ENCODE results near the gene ACOX3. TPM values are rescaled to one million over a fixed set of nuclear protein-coding genes. Genes with fewer than 3 reads are reported as not detected.
A peak's percentile ranks its signal among the peaks of the same experiment; 100 is the strongest.
"Not testable (repeated sequence)": the region's sequence is repeated elsewhere in the genome, so short reads cannot be mapped to it uniquely, and the experiment has no call there.

ACOX3 gene
- total and polyA plus RNA-seq, 8 donors, result 13.5 to 45.5 (median 32.8) TPM

DNA sequence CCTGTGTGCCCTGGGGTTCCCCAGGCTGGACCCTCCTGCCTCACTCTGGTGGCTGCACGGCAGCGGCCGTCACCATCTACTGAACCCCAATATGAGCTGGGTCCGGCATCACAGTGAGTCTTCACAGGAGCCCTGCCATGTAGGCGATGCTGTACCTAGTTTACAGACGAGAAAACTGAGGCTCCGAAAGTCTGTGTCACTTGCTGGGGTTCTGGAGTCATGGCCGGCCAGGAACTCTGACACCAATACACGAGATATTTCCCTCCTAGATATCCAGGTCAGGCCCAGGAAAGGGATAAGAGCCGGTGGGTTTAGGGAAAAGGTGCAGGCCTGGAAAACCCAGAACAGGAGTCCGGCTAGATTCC, 96.6 kb downstream of the ACOX3 start:
- Histone ChIP-seq H3K36me3 (no peaks in the 10 kb centered on the region), H3K4me3 (no peak overlapping the region), H3K4me1 (peaks cover 7 to 47% (median 18%) of the 10 kb centered on the region in 4 donors), H3K9me3 (no peaks in the 10 kb centered on the region), H3K27ac (peak overlapping the region in 3 of 5 donors; percentile 32 to 66 (median 41)), H3K27me3 (no peaks in the 10 kb centered on the region)
- DNase-seq, result peak in 1 of 2 donors; percentile 15
- 88 to 94% (median 90%) methylated on average over 7 to 11 of the region's 11 CpGs for WGBS, 5 donors
- intact Hi-C loops (cut with DNase I; ENCODE audit: low total_unique reads), result no loop called here
- TF ChIP-seq POLR2AphosphoS5 (IDR thresholded peaks at IDR 0.05) (no peak), POLR2A (IDR thresholded peaks at IDR 0.05) (no peak), EP300 (IDR thresholded peaks at IDR 0.05) (no peak)
- TF ChIP-seq, protein P1, sequence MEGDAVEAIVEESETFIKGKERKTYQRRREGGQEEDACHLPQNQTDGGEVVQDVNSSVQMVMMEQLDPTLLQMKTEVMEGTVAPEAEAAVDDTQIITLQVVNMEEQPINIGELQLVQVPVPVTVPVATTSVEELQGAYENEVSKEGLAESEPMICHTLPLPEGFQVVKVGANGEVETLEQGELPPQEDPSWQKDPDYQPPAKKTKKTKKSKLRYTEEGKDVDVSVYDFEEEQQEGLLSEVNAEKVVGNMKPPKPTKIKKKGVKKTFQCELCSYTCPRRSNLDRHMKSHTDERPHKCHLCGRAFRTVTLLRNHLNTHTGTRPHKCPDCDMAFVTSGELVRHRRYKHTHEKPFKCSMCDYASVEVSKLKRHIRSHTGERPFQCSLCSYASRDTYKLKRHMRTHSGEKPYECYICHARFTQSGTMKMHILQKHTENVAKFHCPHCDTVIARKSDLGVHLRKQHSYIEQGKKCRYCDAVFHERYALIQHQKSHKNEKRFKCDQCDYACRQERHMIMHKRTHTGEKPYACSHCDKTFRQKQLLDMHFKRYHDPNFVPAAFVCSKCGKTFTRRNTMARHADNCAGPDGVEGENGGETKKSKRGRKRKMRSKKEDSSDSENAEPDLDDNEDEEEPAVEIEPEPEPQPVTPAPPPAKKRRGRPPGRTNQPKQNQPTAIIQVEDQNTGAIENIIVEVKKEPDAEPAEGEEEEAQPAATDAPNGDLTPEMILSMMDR (IDR thresholded peaks at IDR 0.05), result no peak

DNA sequence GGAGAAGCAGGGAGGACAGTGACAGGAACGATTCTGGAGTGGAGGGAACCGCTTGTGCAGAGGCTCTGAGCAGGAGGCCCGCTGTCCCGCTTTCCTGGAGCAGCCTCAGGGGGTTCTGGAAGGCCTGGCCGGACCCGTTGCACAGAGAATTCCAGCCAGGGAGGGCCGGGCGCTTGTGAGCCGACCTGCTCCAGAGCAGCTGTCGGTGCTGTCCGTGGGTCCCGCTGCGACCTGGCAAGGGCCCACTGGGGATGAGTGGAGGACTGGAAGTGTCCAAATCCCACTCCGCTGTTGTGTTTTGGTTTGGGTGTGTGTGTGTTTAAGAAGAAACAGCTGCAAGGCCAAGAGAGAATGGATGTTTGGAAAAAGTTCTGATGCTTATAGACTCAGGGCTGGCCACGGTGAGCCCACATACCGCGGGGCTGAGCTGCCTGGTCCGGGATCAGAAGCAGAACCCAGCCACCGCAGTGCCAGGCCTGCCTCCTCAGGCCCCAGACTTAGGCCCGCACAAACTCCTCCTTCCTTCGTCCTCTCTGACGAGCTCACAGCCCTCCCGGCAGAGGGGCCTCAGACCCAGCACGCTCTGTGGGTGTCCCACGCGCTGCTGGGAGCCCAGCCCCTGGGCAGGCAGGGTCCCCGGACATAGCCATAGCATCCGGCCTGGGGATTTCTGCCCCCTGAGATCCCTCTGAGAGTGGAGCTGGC, 97.1 kb downstream of the ACOX3 start:
- H3K27me3 ChIP-seq, result no peaks in the 10 kb centered on the region
- peak; percentile 26 to 51 for DNase-seq
- no peak overlapping the region for H3K4me3 ChIP-seq
- H3K27ac ChIP-seq, result peak overlapping the region in 4 of 5 donors; percentile 23 to 66 (median 36)
- no peaks in the 10 kb centered on the region for H3K36me3 ChIP-seq
- intact Hi-C loops (cut with DNase I; ENCODE audit: low total_unique reads), result no loop called here
- no peaks in the 10 kb centered on the region for H3K9me3 ChIP-seq
- no peak for TF ChIP-seq POLR2AphosphoS5 (IDR thresholded peaks at IDR 0.05)
- TF ChIP-seq EP300 (IDR thresholded peaks at IDR 0.05), result no peak
- no peak for TF ChIP-seq POLR2A (IDR thresholded peaks at IDR 0.05)
- TF ChIP-seq, protein P1 (IDR thresholded peaks at IDR 0.05), result no peak
- H3K4me1 ChIP-seq, result peaks cover 7 to 47% (median 18%) of the 10 kb centered on the region in 4 donors
- 59 to 82% (median 71%) methylated on average over 14 to 28 of the region's 28 CpGs for WGBS, 5 donors

DNA sequence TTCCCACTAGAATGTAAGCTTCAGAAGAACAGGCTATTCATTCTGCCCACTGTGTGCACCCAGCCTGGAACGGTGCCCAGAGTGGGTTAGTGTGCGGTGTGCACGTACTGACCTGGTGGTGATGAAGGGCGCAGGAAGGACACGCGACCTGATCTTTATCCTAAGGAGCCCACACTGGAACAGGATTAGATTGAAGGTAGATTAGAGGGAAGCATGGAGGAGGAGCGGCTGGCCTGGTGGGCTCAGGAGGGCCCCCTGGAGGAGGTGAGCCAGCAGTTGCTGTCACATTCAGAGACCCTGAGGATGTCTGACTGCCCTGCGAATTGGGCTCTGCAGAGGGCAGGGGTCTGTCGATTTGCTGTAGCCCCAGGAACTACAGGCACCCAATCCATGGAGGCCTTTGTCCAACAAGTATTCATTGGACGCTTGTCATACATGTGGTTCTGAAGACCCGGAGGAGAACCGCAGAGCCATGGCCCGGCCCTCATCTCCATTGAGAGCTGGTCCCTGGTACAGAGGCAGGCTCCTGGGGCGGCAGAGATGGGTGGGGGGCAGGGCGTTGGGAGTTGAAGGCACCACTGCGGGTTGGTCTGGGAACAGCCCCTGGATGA, 97.8 kb downstream of the ACOX3 start:
- Histone ChIP-seq H3K4me1 (peaks cover 7 to 47% (median 18%) of the 10 kb centered on the region in 4 donors), H3K27me3 (no peaks in the 10 kb centered on the region), H3K27ac (peak overlapping the region in 3 of 5 donors; percentile 23 to 66 (median 32)), H3K36me3 (no peaks in the 10 kb centered on the region), H3K4me3 (no peak overlapping the region), H3K9me3 (no peaks in the 10 kb centered on the region)
- DNase-seq, result peak in 1 of 2 donors; percentile 8
- intact Hi-C loops (cut with DNase I; ENCODE audit: low total_unique reads), result no loop called here
- 78 to 87% (median 82%) methylated on average over 13 to 16 of the region's 16 CpGs for WGBS, 5 donors
- no peak for TF ChIP-seq POLR2AphosphoS5 (IDR thresholded peaks at IDR 0.05)
- no peak for TF ChIP-seq POLR2A (IDR thresholded peaks at IDR 0.05)
- TF ChIP-seq EP300 (IDR thresholded peaks at IDR 0.05), result no peak
- TF ChIP-seq, protein P1 (IDR thresholded peaks at IDR 0.05), result no peak

DNA sequence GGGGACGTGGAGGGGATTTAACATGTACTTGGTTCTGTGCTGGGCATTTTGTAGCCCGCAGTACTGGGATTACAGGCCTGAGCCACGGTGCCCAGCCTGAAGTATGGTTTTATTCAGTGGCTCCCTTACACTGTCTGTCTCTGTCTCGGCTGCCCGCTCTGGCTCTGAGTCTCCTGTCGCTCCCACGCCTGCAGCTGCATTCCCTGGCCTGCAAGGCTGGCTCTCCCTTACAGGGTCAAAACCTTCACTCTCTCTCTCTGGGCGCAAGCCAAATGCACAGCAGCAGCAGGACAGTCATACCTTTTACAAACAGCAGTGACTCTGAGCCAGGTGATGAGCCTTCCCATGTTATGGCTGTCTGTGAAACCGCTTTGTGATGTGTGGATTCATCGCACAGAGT, 98.8 kb downstream of the ACOX3 start:
- intact Hi-C loops (cut with DNase I; ENCODE audit: low total_unique reads), result no loop called here
- Histone ChIP-seq H3K36me3 (no peaks in the 10 kb centered on the region), H3K4me1 (peaks cover 7 to 43% (median 18%) of the 10 kb centered on the region in 4 donors), H3K4me3 (no peak overlapping the region), H3K27ac (peak overlapping the region in 3 of 5 donors; percentile 53 to 74 (median 65)), H3K27me3 (no peaks in the 10 kb centered on the region), H3K9me3 (no peaks in the 10 kb centered on the region)
- peak; percentile 20 to 38 for DNase-seq
- 71 to 92% (median 81%) methylated on average over 10 of the region's 10 CpGs for WGBS, 5 donors
- TF ChIP-seq POLR2AphosphoS5 (IDR thresholded peaks at IDR 0.05) (no peak), POLR2A (IDR thresholded peaks at IDR 0.05) (no peak), EP300 (IDR thresholded peaks at IDR 0.05) (no peak)
- TF ChIP-seq, protein P1 (IDR thresholded peaks at IDR 0.05), result no peak

DNA sequence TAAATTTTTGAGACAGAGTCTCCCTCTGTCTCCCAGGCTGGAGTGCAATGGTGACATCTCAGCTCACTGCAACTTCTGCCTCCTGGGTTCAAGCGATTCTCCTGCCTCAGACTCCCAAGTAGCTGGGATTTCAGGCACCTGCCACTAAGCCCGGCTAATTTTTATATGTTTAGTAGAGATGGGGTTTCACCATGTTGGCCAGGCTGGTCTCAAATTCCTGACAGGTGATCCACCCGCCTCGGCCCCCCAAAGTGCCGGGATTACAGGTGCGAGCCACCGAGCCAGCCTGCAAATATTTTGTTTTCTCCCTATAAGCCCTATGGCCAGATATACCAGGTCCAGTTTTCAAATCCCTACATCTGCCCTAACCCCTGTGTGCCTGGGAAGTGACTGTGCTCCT, 99.2 kb downstream of the ACOX3 start:
- intact Hi-C loops (cut with DNase I; ENCODE audit: low total_unique reads); DNase-seq: not testable (repeated sequence)

More for the DNA sequence above, 99.2 kb downstream of the ACOX3 start:
- peaks cover 7 to 39% (median 18%) of the 10 kb centered on the region in 4 donors for H3K4me1 ChIP-seq
- H3K4me3 ChIP-seq, H3K27me3 ChIP-seq, H3K36me3 ChIP-seq, H3K9me3 ChIP-seq: not testable (repeated sequence)
- WGBS, 5 donors, result 80 to 89% (median 85%) methylated on average over 7 of the region's 7 CpGs
- peak overlapping the region in 4 of 5 donors; percentile 44 to 74 (median 59) for H3K27ac ChIP-seq

Measured in stomach (tissue), 9 donors.